IMR-90 (cell line): ENCODE data around the gene CTBP2. TPM values are rescaled to one million over a fixed set of nuclear protein-coding genes. Genes with fewer than 3 reads are reported as not detected.

ENCODE experiments used
- ATAC-seq: fragments of 200-7000 bp; cut with Tn5 transposase; 2 replicates; pipeline ENCODE4 v1.9.1; 2020; ENCODE audit warnings: low read depth, mild to moderate bottlenecking, moderate library complexity
- BruUV-seq: library from RNA; stranded (reverse); fragments of 400-500 nt; replicated peaks from 2 replicates; lab custom pipeline; 2021; lab: Mats Ljungman, UMichigan
- CTCF ChIA-PET: fragments of 300-600 bp; formaldehyde crosslinking; extraction: SDS; loops from one replicate; lab custom pipeline; 2021; ENCODE audit warnings: antibody characterized with exemption; lab: Yijun Ruan, JAX
- POLR2A ChIA-PET: fragments of 300-600 bp; sonication (Branson Sonifier 250); formaldehyde crosslinking; loops from one replicate; lab custom pipeline; 2022; ENCODE audit warnings: antibody characterized with exemption; ENCODE audit not compliant: unreplicated experiment; lab: Charles Lee
- DNase-seq: peaks from one replicate; pipeline ENCODE4 v3.0.0; 2013
- H2AFZ ChIP-seq: replicated peaks from 2 replicates; pipeline ENCODE3; 2013; ENCODE audit warnings: low read length, mild to moderate bottlenecking; ENCODE audit not compliant: poor library complexity
- H2AK5ac ChIP-seq: 2 replicates; pipeline ENCODE4 v1.6.1; 2013; ENCODE audit warnings: low read depth, low read length, inconsistent platforms
- H2AK9ac ChIP-seq: replicated peaks from 2 replicates; pipeline ENCODE3; 2013; ENCODE audit warnings: mild to moderate bottlenecking, low read depth, low read length, moderate library complexity; ENCODE audit not compliant: poor library complexity
- H2BK120ac ChIP-seq: 2 replicates; pipeline ENCODE4 v1.6.1; 2013; ENCODE audit warnings: low read depth, low read length, inconsistent platforms
- H2BK15ac ChIP-seq: 3 replicates; pipeline ENCODE4 v1.6.1; 2013; ENCODE audit warnings: low read depth, low read length, inconsistent platforms
- H2BK20ac ChIP-seq: 2 replicates; pipeline ENCODE4 v1.6.1; 2013; ENCODE audit warnings: low read depth, mild to moderate bottlenecking, inconsistent platforms, low read length, moderate library complexity
- H2BK5ac ChIP-seq: 2 replicates; pipeline ENCODE4 v1.6.1; 2013; ENCODE audit warnings: mild to moderate bottlenecking, low read depth, low read length, inconsistent platforms; ENCODE audit not compliant: poor library complexity, severe bottlenecking
- H3K14ac ChIP-seq: replicated peaks from 2 replicates; pipeline ENCODE4 v1.6.1; 2013; ENCODE audit warnings: low read depth, low read length, inconsistent platforms
- H3K18ac ChIP-seq: 2 replicates; pipeline ENCODE4 v1.6.1; 2013; ENCODE audit warnings: low read depth, low read length, control low read depth
- H3K23ac ChIP-seq: 2 replicates; pipeline ENCODE4 v1.6.1; 2013; ENCODE audit warnings: low read depth, low read length, inconsistent platforms
- H3K27ac ChIP-seq: 2 replicates; pipeline ENCODE4 v1.5.1; 2013; ENCODE audit warnings: mild to moderate bottlenecking, control low read depth, low read length; ENCODE audit not compliant: insufficient read depth
- H3K27me3 ChIP-seq: 2 replicates; pipeline ENCODE4 v1.6.1; 2013; ENCODE audit warnings: low read length; ENCODE audit not compliant: control insufficient read depth, insufficient read depth
- H3K36me3 ChIP-seq: 2 replicates; pipeline ENCODE4 v1.6.1; 2013; ENCODE audit warnings: low read length, mixed read lengths; ENCODE audit not compliant: control insufficient read depth, insufficient read depth
- H3K4ac ChIP-seq: 2 replicates; pipeline ENCODE4 v1.6.1; 2013; ENCODE audit warnings: low read depth, low read length, inconsistent platforms
- H3K4me1 ChIP-seq: 2 replicates; pipeline ENCODE4 v1.6.1; 2013; ENCODE audit warnings: low read length, mixed read lengths; ENCODE audit not compliant: control insufficient read depth, insufficient read depth
- H3K4me2 ChIP-seq: 2 replicates; pipeline ENCODE4 v1.6.1; 2013; ENCODE audit warnings: low read depth, mild to moderate bottlenecking, control low read depth, low read length, moderate library complexity
- H3K4me3 ChIP-seq: 2 replicates; pipeline ENCODE4 v1.5.1; 2013; ENCODE audit warnings: low read depth, mild to moderate bottlenecking, control low read depth, low read length, moderate library complexity; ENCODE audit not compliant: insufficient read depth
- H3K56ac ChIP-seq: 2 replicates; pipeline ENCODE4 v1.6.1; 2013; ENCODE audit warnings: low read length, inconsistent platforms; ENCODE audit not compliant: insufficient read depth; ENCODE audit errors: extremely low read depth
- H3K79me1 ChIP-seq, 2 experiments: 2 replicates each; pipeline ENCODE4 v1.6.1; 2013; ENCODE audit warnings: low read length in 2 of 2, inconsistent platforms in 1 of 2, low read depth in 1 of 2
- H3K9ac ChIP-seq: 2 replicates; pipeline ENCODE4 v1.6.1; 2013; ENCODE audit warnings: low read depth, low read length, control low read depth
- H3K9me1 ChIP-seq: 2 replicates; pipeline ENCODE4 v1.6.1; 2013; ENCODE audit warnings: low read length, inconsistent platforms; ENCODE audit not compliant: insufficient read depth
- H3K9me3 ChIP-seq: 2 replicates; pipeline ENCODE4 v1.6.1; 2013; ENCODE audit warnings: low read length; ENCODE audit not compliant: control insufficient read depth, insufficient read depth
- H4K20me1 ChIP-seq: 2 replicates; pipeline ENCODE4 v1.6.1; 2013; ENCODE audit warnings: low read length, inconsistent platforms; ENCODE audit not compliant: insufficient read depth
- H4K5ac ChIP-seq: 2 replicates; pipeline ENCODE4 v1.6.1; 2013; ENCODE audit warnings: mild to moderate bottlenecking, low read depth, low read length, control low read depth
- H4K8ac ChIP-seq, 2 experiments: 2 replicates each; pipeline ENCODE4 v1.6.1; 2013; ENCODE audit warnings: low read depth in 2 of 2, low read length in 2 of 2, control low read depth in 1 of 2, inconsistent platforms in 1 of 2
- H4K91ac ChIP-seq: 2 replicates; pipeline ENCODE4 v1.6.1; 2013; ENCODE audit warnings: low read depth, low read length, inconsistent platforms; ENCODE audit not compliant: insufficient read depth
- MXI1 ChIP-seq: IDR thresholded peaks from 2 replicates; pipeline ENCODE4 v1.6.1; 2012; ENCODE audit warnings: low read depth, mild to moderate bottlenecking, low read length, moderate library complexity, borderline replicate concordance
- WGBS, 2 experiments: methylation state at CpG; one replicate each; pipeline versions ENCODE4 v1.1.5 to v1.1.7; 2013; ENCODE audit warnings: missing lambda C conversion rate in 2 of 2; ENCODE audit not compliant: insufficient read length in 1 of 2; ENCODE audit errors: extremely low coverage in 2 of 2; 5-methylcytosine and 5-hydroxymethylcytosine counted together
- dilution Hi-C: fragments of 300-500 bp; cut with HindIII; formaldehyde crosslinking; loops from one replicate; pipeline ENCODE4 v1.14.3; 2018; ENCODE audit warnings: low sequenced_read_pairs; ENCODE audit not compliant: unreplicated experiment
- in situ Hi-C: fragments of 300-500 bp; cut with MboI; formaldehyde crosslinking; loops from 3 replicates; pipeline ENCODE4 v1.14.3; 2019; ENCODE audit warnings: low sequenced_read_pairs, inconsistent platforms, mixed read lengths
- intact Hi-C: fragments of 100-400 bp; cut with micrococcal nuclease; formaldehyde crosslinking; loops from 2 replicates; pipeline ENCODE4 v1.10.0; 2022
- polyA plus RNA-seq, 3 experiments: library from polyadenylated mRNA; depleted of rRNA; stranded (reverse); fragments of >200 nt; gene quantifications; 2 replicates each; pipeline ENCODE4 v1.2.3, GENCODE V29; 2012; ENCODE audit warnings: low replicate concordance in 1 of 3
- total RNA-seq: library from RNA; depleted of rRNA; stranded (reverse); fragments of >200 nt; gene quantifications from 2 replicates; pipeline ENCODE4 v1.2.3, GENCODE V29; 2012

Gene CTBP2
- total and polyA plus RNA-seq, 2 of the 4 experiments (the other 2 are of a cell fraction) = 81.0 to 86.6 TPM

DNA sequence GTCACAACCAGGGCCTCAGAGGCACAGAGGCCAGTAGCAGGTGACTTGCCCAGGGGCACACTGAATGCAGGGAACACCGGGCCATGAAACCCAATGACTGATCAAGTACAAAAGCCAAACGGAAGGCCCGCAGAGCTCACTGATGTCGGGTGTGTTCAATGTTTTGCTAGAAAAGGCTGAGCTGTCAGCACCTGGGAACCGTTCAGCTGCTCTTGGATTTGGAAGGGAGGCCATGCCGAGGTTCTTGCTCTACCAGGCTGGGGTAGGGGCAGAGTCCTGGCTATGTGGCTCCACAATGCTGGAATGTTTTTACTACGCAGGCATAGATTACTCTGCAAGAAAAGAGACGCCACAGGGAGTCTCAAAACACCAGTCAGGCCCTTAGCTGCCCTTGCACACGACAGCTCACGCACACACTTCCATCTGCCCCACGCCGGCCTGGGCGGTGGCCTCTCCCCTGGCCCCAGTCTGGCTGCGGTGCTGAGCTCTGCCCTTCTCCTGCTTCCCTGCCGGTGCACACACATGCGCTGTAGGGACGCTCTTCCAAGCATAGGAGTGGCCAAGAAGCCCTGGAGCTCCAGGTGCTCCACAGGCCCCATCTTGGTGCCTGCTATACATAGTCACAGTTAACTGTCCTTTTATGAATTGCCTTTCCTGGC, 138.5 kb downstream of the CTBP2 start:
- no peak overlapping the region for H4K8ac ChIP-seq
- no peaks in the 10 kb centered on the region for H3K9me3 ChIP-seq
- H3K4me2 ChIP-seq = no peak overlapping the region
- H2AFZ ChIP-seq = peak overlapping the region; percentile 19
- intact Hi-C loops (no loop called here), in situ Hi-C loops (no loop called here), dilution Hi-C loops (no loop called here)
- H3K27ac ChIP-seq = no peak overlapping the region
- no peak overlapping the region for H2AK5ac ChIP-seq
- no peak overlapping the region; the same call in 1 of the 2 replicates for H3K4ac ChIP-seq
- no peak overlapping the region for H3K4me3 ChIP-seq
- TF ChIP-seq MXI1 = no peak
- H4K5ac ChIP-seq = no peak overlapping the region
- BruUV-seq = no TSS peak
- peaks cover 31% of the 10 kb centered on the region for H3K9me1 ChIP-seq
- H3K56ac ChIP-seq = no peak overlapping the region
- CTCF ChIA-PET = no interaction called here
- H2BK15ac ChIP-seq = no peak overlapping the region
- WGBS, 2 experiments = 79% methylated on average over 11 of the region's 17 CpGs; no CpG with 5 or more reads in 1 of the 2 experiments
- H3K9ac ChIP-seq = no peak overlapping the region
- no peak overlapping the region for H2BK5ac ChIP-seq
- POLR2A ChIA-PET = no interaction called here
- no peak overlapping the region for H3K18ac ChIP-seq
- H3K36me3 ChIP-seq = peaks cover 22% of the 10 kb centered on the region
- no peaks in the 10 kb centered on the region for H3K27me3 ChIP-seq
- H2BK20ac ChIP-seq = no peak overlapping the region
- H2AK9ac ChIP-seq = no peak overlapping the region
- H3K79me1 ChIP-seq = peaks cover 40 to 98% of the 10 kb centered on the region in 2 experiments
- peaks cover 98% of the 10 kb centered on the region for H4K20me1 ChIP-seq
- H4K91ac ChIP-seq = no peak overlapping the region
- peaks cover 16% of the 10 kb centered on the region for H3K4me1 ChIP-seq
- DNase-seq (no peak), ATAC-seq (no peak)
- no peak overlapping the region for H3K23ac ChIP-seq
- H2BK120ac ChIP-seq = no peak overlapping the region
- no peak overlapping the region for H3K14ac ChIP-seq
